Measurements from ENCODE around the gene RNF227.

DNA sequence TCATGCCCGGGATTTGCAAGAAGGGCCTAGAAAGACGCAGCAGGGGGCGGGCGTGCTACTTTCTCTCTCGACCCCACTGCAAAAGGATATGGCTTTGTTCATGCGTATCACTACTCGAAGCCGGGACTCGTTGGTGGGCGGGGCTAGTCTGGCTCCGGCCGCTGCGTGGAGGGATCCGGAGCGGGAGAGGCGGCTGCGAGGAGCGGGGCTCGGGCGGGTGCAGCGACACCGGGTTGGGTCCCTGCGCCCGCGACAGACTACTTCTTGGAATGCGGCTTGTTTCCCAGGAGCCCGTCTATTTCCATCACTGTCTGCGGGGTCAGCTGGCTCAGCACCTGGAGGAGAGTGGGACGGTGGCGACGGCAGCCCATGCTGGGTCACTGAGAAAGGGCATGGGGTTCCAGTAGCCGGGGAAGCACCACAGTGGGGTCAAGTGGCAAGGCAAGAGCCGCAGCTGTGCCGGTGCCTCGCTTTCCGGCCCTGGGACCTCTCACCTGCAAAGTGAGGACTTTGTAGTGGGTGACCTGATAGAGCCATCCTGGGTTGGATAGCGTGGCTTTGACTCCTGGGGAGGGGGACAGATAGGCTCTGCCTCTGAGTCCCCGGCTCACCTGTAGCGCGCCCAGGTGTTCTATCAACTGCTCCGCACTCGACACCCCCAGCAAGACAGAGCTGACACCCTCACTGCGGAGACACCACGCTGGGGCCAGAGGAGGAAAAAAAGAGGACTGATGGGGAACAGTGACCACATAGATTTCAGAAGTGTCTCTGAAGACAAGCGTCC lies 6.9 kb upstream of the RNF227 start:
- TF ChIP-seq, protein P1, sequence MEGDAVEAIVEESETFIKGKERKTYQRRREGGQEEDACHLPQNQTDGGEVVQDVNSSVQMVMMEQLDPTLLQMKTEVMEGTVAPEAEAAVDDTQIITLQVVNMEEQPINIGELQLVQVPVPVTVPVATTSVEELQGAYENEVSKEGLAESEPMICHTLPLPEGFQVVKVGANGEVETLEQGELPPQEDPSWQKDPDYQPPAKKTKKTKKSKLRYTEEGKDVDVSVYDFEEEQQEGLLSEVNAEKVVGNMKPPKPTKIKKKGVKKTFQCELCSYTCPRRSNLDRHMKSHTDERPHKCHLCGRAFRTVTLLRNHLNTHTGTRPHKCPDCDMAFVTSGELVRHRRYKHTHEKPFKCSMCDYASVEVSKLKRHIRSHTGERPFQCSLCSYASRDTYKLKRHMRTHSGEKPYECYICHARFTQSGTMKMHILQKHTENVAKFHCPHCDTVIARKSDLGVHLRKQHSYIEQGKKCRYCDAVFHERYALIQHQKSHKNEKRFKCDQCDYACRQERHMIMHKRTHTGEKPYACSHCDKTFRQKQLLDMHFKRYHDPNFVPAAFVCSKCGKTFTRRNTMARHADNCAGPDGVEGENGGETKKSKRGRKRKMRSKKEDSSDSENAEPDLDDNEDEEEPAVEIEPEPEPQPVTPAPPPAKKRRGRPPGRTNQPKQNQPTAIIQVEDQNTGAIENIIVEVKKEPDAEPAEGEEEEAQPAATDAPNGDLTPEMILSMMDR (IDR thresholded peaks at IDR 0.05) = no peak
- TF ChIP-seq POLR2A (IDR thresholded peaks at IDR 0.05) (peak; percentile 74), EP300 (IDR thresholded peaks at IDR 0.05) (no peak)
